GM21515 (cell line): Measurements from ENCODE around the gene RASAL1.

ENCODE experiments used
- ATAC-seq: cut with Tn5 transposase; IDR thresholded peaks from one replicate; pipeline ENCODE4 v1.9.1; 2021; ENCODE audit not compliant: unreplicated experiment

RASAL1 gene, protein sequence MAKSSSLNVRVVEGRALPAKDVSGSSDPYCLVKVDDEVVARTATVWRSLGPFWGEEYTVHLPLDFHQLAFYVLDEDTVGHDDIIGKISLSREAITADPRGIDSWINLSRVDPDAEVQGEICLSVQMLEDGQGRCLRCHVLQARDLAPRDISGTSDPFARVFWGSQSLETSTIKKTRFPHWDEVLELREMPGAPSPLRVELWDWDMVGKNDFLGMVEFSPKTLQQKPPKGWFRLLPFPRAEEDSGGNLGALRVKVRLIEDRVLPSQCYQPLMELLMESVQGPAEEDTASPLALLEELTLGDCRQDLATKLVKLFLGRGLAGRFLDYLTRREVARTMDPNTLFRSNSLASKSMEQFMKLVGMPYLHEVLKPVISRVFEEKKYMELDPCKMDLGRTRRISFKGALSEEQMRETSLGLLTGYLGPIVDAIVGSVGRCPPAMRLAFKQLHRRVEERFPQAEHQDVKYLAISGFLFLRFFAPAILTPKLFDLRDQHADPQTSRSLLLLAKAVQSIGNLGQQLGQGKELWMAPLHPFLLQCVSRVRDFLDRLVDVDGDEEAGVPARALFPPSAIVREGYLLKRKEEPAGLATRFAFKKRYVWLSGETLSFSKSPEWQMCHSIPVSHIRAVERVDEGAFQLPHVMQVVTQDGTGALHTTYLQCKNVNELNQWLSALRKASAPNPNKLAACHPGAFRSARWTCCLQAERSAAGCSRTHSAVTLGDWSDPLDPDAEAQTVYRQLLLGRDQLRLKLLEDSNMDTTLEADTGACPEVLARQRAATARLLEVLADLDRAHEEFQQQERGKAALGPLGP

GRCh38 chr12:113135178-113136127 is at the start of gene RASAL1:
RASAL1 (minus strand) TSS chr12:113135761; CDS start chr12:113135462, 299 bp downstream.
- no peak for ATAC-seq

DNA sequence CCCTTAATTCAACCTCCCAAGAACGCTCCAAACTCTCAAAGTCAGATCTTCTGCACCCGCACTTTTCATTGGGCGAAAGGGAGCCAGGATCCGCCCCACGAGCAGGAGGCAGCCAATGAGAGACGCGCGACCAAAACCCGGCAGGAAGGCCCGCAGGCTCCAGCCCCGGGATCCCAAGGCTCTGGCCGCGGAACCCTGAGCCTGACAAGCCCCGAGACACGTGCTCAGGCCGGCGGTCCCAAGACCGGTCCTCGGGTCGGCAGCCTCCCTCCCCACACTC is 49.3 kb upstream of the RASAL1 start:
- ATAC-seq, result peak; percentile 82

DNA sequence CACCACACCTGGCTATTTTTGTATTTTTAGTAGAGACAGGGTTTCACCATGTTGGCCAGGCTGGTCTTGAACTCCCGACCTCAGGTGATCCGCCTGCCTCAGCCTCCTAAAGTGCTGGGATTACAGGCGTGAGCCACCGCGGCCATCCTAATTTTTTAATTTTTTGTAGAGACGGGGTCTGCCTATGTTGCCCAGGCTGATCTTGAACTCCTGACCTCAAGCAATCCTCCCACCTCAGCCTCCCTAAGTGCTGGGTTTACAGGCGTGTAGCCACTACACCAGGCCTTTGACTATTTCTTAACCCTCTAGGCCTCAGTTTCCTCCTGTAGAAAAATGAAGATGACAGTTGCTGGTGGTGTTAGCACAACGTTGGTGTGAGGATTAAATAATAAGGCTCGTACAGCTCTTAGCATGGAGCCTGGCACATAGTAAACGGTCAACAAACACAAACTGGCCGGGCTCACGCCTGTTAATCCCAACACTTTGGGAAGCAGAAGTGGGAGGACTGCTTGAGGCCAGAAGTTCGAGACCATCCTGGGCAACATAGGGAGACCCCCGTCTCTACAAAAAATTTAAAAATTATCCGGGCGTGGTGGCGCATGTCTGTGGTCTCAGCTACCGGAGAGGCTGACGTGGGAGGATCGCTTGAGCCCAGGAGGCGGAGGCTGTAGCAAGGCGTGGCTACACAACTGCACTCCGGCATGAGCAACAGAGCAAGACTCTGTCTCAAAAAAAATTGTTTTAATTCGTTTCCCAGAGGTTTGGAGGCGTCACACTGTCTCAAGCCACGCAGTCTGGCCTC is 48.7 kb upstream of the RASAL1 start:
- peak; percentile 47 for ATAC-seq

DNA sequence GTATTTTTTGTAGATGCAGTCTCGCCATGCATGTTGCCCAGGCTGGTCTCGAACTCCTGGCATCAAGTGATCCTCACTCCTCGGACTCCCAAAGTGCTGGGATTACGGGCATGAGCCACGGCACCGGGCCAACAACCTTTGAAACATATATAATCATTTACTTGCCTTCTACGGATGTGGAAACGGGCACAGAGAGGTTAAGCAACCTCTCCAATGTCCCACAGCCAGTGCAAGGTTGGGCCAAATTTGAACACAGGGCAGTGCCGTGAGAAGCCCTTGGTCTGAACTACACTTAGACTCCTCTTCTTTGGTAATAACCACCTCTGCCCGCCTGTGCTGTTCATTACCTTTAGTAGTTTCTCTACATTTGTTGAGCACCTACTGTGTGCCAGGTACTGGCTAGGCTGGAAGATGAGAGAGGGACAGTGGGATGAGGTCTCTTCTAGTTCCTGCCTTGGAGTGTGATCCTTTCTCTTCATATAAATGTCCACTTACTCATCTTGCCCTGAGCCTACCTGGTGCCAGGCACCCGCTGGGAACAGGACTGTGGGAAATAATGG is 47.5 kb upstream of the RASAL1 start:
- ATAC-seq, result no peak

DNA sequence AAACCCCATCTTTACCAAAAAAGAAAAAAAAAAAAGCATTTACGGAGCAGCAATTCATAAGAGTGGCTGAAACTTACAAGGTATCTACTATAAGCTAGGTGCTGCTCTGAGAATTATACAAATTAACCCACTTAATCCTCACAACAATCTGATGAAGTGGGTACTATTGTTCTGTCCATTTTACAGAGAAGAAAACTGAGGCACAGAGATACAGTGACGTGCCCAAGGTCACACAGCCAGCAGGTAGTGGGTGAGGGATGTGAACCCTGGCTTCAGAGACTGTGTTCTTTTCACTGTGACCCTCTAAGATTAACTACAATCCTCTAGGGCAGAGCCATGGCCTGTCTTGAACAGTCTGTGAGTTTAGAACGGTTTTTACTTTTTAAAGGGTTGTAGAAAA is 46.4 kb upstream of the RASAL1 start:
- no peak for ATAC-seq

DNA sequence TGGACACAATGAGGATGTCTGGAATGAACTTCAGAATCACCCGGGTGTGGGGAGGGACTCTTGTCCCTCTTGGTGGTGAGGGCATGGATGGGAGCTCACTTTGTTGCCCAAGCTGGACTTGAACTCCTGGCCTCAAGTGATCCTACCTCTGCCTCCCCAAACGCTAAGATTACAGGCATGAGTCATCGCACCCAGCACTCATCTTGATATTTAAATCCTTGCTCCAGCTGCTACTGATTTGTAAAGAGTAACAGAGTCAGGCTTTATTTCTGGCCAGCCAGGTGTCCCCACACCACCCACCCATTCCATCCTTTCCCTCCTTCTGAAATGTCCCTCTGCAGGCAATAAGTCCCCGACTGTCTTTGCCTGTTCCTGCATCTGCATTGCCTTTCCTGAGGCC is 44.8 kb upstream of the RASAL1 start:
- ATAC-seq, result no peak

- no peak for ATAC-seq
Measured at GRCh38 chr12:113179023-113179422, 43.5 kb upstream of the RASAL1 start.

DNA sequence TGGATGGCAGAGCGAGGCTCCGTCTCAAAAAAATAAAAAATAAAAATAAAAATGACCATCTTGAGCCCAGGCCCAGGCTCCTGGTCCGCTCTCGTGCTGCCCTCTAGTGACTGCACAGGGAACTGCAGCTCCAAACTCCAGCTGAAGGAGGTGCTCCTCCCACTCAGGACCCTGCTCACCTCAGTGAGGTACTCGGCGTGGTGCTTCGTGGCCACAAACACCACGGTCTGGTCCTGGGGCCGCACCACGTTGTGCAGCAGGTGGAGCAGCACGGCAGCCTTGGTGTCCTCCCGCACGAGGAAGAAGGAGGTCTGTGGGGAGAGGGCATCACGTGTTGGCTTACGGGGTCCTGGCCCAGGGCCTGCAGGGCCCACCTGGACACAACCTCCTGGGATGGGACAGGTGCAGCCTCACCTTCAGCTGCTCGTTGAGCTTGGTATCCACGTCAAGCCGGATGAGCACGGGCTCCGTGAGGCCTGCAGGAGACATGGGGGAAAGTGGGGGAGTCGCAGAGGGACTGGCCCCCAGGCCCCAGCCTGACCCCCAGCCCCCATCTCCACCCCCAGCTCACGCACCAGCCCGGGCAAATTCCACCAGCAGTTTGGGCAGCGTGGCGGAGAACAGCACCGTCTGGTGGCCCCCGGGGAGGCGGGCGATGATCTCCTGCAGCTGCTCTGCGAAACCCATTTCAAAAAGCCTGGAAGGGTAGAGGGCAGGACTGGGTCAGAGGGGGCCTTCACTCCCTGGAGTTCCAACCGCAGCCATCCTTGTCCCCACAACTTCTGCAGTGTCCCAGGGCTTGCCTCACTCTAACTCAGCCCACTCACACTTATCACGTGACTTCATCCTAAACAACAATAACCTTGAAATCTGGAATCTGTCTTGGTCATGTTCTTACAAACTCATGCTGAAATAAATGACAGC is 39.2 kb upstream of the RASAL1 start:
- peak; percentile 54 for ATAC-seq

DNA sequence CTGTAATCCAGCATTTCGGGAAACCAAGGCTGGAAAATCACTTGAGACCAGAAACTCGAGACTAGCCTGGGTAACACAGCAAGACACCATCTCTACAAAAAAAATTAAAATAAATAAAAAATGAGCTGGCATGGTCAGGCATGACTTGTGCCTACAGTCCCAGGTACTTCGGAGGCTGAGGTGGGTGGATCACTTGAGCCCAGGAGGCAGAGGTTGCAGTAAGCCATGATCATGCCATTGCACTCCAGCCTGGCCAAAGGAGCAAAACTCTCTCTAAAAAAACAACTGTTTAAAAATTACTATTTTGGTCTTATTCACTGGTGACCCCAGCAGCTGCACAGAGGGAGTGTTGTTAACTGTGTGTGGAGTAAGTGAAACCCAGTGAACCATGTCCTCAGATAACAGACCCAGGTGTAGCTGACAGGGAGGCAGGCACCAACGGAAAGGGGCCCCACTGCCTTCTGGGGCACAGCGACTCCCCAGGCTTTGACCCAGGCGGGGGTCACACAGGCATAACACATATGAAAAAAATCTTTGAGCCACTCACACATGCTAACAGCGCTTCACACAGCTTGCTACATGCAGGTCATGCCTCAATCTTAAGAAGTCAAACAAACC is 37.6 kb upstream of the RASAL1 start:
- peak; percentile 56 for ATAC-seq

DNA sequence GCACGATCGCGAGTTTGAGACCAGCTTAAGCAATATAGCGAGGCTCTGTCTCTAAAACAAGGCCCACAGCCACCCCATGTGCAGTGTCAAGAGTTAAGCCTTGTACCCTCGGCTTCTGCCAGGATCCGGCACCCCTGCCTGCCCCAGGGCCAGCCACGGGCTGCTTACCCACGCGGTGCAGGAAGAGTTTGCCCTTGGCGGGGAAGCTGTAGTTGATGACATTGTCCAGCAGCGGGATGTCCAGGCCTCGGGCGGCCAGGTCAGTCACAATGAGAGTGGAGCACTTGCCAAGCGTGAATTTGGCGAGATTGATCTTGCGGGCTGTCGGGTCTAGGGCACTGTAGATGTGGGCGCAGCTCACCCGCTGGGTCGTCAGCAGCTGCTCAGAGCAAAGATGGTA is 36.6 kb upstream of the RASAL1 start:
- no peak for ATAC-seq

DNA sequence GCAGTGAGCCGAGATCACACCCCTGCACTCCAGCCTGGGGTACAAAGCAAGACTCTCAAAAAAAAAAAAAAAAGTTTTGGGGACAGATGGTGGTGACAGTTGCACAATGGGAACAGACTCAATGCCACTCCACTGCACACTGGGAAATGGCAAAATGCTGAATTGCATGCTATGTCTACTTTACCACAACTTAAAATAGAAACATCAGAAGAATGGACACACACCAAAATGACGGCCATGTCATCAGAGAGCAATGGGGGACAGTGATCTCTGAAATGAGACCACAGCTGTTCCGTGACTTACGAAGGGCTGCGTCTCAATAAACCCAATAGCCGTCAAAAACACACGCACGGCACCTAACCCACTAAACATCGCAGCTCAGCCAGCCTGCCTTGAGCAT is 36.0 kb upstream of the RASAL1 start:
- ATAC-seq, result no peak

- ATAC-seq, result no peak
Measured at GRCh38 chr12:113170926-113171325, 35.4 kb upstream of the RASAL1 start.

DNA sequence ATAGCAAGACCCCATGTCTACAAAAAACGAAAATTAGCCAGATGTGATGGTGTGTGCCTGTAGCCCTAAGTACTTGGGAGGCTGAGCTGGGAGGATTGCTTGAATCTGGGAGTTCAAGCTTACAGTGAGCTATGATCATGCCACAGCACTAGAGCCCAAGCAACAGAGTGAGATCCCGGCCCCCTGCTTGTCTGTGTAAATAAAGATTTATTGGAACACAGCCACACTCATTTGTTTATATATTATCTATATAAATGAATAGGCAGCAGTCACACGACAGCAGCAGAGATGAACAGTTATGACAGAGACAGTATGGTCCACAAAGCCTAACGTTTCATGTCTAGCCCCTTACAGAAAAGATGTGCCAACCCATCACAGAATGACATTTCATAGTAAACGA is 34.9 kb upstream of the RASAL1 start:
- no peak for ATAC-seq

GRCh38 chr12:113169697-113170096 is 34.1 kb upstream of the RASAL1 start:
- no peak for ATAC-seq

GRCh38 chr12:113167868-113168267 is 32.3 kb upstream of the RASAL1 start:
- no peak for ATAC-seq

GRCh38 chr12:113165521-113166450 is 30.2 kb upstream of the RASAL1 start:
- no peak for ATAC-seq

DNA sequence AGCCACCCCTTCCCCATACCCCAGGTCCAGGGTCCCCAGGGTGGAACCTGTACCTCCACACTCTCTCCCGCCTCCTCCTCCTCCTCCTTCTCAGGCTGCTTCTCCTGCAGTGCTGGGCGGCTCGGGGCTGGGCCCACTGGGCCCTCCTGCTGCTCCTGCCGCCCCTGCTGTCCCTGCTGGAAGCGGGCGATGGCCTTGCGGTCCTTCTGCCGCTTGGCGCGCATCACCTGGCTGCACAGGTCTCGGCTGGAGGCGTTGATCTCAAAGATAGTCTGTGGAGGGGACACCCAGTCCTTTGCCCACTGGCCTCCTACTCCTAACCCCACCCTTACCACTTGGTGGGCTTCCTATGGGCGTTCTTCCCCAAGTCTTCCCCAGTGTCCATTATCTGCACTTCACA is 28.5 kb upstream of the RASAL1 start:
- no peak for ATAC-seq

- ATAC-seq, result no peak
Measured at GRCh38 chr12:113163030-113163360, 27.4 kb upstream of the RASAL1 start.
